ENCODE measurements around the gene BACH1. TPM values are rescaled to one million over a fixed set of nuclear protein-coding genes. Genes with fewer than 3 reads are reported as not detected.
"Not testable (repeated sequence)": the region's sequence is repeated elsewhere in the genome, so short reads cannot be mapped to it uniquely, and the experiment has no call there.

Gene BACH1
- polyA plus RNA-seq, 1 donor = 25.6 TPM

DNA sequence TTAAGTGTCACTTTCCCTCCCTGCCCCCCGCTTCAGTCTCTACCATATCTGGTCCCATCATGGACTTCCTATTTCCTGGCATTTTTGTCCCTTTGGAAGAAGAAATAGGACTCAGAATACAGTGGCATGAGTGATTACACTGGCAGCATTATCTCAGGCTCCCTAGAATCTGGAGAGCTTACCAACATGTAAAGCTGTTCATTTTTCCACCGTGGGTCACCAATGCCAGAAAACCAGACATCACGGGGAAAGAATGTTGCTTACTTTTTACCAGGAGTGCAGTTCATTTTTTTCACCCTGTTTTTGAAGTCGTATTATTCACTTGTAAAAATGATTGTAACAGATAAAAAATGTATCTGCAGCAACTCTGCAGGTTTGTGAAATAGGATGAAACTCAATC is 44.8 kb downstream of the BACH1 start:
- no peak for DNase-seq (ENCODE audit: low read depth)

DNA sequence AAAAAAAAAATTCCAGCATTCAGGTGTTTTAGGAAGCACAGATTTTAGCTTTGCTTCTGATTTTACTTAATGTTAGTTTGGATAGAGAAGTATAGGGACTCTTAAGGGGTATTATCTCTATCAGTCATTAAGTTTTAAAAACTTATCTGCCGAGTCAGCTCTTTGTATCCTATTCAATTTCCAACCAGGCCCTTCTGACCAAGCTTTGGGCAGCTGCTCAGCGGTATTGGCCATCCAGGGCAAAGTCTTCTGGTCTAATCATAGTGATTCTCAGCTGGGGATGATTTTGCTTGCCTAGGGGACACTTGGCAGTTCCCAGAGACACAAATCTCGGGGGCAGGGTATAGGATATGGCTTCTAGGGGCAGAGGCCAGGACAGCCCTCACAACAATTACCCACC is 47.6 kb downstream of the BACH1 start:
- no peak for DNase-seq (ENCODE audit: low read depth)

DNA sequence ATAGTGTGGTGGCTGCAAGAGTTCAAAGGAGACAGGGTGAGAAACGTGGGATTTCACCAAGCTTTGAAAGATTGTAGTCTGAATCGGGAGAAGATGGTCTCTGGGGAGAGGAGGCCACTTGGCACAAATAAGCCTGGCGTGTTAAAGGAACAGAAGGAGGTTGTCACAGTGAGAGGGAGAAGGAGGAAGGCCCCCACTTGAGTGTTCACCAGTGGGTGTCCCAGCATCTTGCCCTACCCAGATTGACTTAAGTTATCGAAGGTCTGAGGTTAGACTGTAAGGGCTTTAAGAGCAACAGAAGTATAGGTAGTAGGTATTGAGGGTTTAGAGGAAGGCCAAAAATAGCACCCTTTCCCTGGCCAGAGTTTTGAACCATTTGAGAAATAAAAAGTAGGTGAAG is 48.0 kb downstream of the BACH1 start:
- no peak for DNase-seq (ENCODE audit: low read depth)

DNA sequence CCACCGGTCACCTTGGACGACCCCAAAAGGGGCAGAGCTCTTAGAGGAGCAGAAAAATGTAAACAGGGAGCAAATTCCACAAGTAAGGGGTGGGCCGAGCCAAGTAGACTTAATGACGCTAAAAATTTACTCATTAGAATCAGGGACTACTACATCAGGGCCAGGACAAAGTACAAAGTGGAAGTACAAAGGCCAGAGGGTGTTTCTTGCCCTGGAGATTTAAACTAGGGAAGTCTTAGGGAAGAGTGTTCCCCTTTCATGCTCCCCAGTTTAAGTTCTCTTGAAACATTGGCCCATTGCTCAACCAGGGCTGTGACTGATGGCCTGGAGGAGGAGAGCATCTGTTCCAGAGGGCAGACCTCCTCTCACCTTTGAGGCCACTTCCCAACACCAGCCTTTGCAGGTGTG is 48.6 kb downstream of the BACH1 start:
- no peak for DNase-seq (ENCODE audit: low read depth)

DNA sequence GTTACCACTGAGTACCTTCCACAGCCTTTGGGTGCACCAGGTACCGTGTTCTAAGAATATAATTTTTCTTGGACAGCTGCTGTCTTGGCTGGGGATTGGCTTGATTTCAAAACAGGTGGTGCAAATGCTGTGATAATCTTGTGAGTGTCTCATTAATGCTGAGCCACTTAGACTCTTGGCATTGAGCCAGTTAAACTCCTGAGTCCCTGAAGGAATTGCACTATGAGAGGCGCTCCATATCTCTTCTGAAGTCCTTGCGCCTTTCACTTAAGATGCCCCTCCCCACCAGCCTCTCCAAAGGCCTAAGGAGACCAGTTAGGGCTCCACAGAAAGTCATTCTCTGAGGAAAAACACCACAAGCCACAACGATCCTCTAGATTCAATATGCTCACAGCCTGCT is 51.0 kb downstream of the BACH1 start:
- no peak for DNase-seq (ENCODE audit: low read depth)

DNA sequence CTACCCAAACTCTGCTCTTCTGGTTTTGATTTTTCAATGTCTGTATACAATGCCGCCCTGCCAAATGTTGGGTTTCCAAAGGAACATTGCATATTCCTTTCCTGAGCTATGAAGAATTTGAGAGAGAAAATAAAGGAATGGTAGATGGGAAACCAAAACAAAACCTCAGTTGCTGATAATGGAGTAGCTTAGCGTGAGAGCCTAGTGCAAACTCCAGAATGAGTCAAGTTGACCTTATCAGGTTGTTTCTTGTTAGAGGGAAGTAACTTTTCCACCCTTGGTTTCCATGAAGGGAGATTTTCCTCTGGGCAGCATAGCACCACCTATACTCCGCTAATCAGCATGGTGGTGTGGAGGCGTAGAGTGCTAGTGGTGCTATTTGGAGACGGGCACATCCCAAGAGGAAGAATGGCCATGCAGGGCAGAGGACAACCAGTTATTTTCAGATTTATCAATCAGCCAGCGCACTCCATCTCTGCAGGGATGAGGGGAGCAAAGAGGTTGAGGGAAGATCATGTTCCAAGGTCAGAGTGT is 51.6 kb downstream of the BACH1 start:
- DNase-seq (ENCODE audit: low read depth) = no peak

DNA sequence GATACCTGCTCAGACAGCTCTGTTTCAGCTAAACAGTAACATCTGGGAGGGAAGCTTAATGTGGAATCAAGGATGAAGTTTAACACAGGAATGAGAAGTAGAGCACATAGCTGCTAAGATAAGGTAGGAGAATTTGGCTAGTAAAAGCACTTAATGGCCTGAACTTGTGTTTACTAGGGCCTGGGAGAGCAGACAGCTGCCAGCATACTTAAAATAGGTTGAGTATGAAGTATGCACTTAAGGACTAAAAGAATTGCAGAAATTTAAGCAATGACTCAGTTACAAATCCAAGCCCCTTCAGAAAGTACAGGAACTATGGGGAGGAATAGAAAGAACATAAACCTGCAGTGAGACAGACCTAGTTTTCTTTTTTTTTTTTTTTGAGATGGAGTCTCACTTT is 53.0 kb downstream of the BACH1 start:
- no peak for DNase-seq (ENCODE audit: low read depth)

DNA sequence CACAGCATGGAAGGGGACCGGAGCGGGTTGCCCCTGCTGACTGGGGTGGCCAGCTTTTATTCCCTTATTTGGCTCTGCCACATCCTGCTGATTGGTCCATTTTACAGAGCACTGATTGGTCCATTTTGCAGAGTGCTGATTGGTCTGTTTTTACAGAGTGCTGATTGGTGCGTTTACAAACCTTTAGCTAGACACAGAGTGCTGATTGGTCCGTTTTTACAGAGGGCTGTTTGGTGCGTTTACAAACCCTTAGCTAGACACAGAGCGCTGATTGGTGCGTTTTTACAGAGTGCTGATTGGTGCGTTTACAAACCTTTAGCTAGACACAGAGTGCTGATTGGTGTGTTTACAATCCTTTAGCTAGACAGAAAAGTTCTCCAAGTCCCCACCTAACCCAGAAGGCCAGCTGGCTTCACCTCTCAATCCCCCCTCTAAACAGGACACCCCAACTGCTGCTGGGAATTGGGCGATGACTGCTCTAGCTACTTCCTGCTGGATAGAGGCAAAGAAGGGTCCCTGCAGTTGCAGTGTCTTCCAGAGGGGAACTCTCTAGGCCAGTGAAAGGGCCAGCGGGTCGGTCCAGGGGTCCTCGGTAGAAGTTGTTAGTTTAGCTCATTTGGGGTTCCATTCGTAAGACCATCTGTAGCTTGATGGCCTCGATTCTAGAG is 56.5 kb downstream of the BACH1 start:
- DNase-seq (ENCODE audit: low read depth) = not testable (repeated sequence)

DNA sequence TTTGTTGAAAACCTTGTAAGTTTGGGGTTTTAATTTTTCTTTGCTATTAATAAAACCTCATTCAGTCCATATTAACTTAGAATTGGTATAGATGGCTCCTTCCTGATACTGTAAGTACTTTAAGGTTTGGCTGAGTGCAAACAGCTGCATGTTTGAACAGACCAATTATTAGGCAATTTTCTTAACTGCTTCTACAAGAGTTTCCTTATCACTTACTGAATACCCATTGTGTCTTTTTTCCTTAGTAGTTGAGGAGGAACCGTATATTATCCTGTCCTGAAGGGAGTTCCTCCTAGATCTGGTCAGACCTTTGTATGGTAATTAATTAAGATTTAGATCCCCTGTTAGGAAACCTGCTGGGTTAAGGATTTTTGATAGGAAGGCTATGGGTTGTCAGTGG is 57.6 kb downstream of the BACH1 start:
- not testable (repeated sequence) for DNase-seq (ENCODE audit: low read depth)

DNA sequence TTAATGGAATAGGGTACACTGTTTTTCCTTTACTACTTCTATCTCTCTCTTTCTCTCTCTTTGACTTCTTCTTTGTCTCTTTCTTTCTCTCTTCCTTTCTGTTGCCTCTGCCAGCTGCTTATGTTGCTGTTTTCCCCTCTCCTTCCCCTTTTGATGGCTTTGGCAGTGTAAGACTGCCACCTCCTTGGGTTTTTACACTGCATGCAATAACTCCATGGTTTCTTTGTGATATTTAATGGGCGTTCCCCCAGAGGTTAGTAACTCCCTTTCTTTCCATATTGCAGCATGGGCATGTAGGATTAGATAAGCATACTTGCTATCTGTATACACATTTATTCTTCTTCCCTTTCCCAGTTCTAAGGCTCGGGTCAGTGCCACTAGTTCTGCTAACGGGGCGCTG is 58.1 kb downstream of the BACH1 start:
- DNase-seq (ENCODE audit: low read depth) = not testable (repeated sequence)

DNA sequence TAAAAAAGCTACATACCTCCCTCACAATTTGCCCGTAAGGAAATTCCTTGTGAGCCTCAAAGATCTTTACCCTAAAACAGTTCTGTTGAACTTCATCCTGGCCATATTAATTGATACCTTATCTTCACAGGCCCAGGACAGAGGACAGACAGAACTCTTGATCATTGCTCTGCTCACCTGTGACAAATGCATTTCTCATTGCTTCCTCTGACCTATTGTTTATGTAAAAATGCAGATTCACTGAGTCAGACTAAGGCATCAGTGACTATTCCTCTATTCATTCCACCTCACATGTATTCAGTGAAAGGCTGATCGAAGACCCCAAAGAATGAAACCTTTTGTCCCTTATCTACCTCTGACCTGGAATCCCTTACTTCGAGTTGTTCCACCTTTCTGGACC is 61.0 kb downstream of the BACH1 start:
- DNase-seq (ENCODE audit: low read depth) = no peak

DNA sequence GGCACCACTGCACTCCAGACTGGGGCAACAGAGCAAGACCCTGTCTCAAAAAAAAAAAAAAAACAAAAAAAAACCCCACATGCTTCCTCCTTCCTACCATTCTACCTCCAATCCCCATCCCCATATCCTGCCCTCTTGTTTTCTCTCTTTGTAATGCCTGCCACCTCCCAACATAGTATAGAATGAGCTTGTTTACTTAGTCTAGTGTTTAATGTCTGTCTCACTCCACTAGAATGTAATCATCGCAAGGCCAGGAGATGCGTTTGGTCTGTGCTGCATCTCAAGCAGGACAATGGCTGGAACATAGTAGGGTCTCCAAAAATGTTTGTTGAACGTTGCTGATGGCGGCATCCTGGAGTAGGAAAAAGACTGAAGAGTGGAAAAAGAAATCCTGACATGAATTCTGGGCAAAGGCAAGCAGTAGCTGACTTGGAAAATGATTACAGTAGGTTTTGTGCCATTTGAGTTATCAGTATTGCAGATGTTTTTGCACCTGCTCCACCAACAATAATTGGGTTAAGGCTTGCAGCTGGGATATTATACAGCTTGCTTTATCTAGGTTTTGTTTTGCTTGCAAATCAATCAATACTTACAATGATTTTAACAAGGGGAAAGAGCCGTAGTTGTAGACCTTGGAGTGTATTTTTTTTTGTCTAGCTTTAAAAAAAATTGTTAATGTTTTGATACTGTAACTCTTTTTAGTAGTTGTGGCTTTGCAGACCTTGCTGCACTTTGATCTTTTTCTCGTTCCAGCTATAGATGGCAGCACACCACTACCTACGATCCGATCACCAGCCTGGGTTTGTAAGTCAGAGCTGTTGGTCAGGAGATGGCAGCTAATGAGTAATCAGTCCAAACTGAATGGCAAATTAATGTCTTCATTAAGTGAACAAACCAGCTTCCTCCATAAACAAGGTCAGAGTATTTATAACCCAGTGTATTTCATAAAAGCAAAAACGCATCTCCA is 62.4 kb downstream of the BACH1 start:
- no peak for DNase-seq (ENCODE audit: low read depth)

DNA sequence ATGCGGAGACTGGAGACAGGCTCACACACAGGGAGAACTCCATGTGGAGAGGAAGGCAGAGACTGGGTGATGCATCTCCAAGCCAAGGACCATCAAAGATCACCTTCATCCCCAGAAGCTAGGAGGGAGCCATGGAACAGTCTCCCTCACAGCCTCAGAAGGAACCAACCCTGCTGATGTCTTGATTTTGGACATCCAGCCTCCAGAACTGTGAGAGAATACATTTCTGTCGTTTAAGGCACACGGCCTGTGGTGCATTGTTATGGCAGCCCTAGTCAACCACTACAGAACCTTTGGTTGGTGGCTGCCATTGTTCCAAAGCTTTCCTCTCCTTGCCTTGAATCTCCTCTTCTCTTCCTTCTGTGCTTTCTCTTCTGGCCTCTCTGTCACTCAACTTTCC is 64.0 kb downstream of the BACH1 start:
- DNase-seq (ENCODE audit: low read depth) = no peak

DNA sequence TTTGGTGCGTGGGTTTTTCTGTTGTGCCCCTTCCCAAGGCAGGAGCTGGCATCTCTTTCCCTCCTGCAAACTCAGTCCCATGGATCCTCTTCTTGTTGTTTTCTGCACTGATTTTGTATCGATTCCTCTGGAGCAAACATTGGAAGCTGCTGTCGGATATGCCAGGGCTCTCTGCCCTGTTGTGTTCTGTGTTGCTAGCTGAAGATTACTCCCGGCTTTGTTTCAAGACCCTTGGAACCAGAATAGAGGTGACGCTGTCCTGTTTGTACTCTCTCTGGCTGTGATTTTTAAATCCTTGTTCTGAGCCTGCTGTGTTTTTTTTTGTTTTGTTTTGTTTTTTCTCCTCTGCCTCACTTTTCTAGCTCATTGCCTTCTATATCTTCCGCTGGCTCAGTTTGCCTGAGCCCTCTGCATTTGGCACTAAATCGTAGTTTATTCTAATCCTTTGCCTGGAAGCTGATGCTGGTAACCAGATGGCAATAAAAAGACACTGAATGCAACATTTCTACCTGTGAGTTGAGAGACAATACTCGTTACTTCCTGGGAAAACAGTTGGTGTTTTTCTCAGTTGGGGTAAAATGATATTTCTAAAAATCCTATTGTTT is 67.0 kb downstream of the BACH1 start:
- DNase-seq (ENCODE audit: low read depth) = no peak

DNA sequence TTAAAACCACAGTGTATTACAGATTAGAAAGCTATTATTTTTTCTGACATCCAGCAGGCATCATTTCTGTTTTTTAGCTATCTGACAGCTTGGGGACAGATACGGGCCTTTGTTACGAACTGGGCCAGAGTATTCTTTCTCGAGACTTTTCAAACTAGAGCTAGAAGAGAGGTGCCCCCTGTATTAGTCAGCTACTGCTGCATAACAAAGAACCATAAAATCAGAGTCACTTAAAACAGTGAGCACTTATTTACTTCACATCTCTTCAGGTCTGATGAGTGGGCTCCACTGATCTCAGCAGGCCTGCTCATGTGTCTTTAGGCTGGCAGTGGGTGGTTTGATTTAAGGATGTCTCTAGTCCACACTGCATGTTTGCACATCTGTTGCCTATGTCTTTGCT is 67.8 kb downstream of the BACH1 start:
- DNase-seq (ENCODE audit: low read depth) = no peak

DNA sequence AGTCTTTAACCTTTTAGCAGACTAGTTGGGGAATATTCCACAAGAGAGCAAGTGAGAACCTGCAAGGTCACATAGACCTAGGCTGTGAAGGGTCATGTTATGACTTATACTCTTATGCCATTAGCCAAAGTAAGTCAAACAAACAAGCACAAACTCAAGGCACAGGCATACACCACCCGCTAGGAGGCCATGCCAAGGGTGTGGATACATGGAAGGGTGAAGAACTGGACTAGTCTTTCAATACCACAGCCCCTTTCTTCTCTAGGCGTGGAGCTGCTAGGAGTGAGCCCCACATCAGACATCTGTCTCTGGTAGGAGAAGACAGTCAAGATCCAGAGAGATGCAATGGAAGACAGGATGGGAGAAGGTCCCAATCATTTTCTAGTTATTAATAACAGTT is 68.6 kb downstream of the BACH1 start:
- no peak for DNase-seq (ENCODE audit: low read depth)

DNA sequence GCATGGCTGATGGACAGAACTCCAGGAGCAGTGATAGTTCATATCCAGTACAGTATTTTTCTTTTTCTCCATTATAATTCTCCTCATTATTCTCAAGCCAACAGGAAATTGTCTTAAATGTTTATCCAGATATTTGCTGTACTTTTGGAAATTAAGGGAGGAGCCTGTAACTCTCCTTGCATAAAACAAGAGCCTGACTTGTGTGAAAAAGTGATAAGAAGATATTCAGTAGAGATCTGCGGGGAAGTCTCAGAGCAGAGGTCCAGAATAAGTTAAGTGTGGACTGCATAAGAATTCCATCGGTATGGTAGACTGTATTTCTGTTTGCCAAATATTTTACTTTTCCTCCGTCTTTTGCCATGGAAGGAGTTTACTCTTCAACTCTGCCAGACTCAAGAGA is 70.2 kb downstream of the BACH1 start:
- no peak for DNase-seq (ENCODE audit: low read depth)

DNA sequence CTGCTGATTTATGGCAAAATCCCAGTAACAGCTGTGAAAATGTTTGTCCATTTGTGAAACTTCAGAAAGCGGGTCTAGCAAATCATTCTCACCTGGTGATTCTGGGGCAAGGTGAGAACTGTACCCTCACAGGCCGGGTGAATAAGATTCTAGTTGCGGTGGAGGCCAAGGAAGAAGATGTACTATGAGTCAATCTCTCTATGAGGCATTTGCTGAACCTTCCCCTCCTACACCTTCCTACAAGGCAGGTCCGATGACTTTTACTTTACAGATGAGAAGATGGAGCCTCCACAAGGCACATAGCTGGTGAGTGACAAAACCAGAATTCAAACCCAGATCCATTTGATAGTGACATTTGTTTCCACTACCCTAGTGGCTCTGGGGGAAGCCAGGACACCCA is 72.7 kb downstream of the BACH1 start:
- no peak for DNase-seq (ENCODE audit: low read depth)

DNA sequence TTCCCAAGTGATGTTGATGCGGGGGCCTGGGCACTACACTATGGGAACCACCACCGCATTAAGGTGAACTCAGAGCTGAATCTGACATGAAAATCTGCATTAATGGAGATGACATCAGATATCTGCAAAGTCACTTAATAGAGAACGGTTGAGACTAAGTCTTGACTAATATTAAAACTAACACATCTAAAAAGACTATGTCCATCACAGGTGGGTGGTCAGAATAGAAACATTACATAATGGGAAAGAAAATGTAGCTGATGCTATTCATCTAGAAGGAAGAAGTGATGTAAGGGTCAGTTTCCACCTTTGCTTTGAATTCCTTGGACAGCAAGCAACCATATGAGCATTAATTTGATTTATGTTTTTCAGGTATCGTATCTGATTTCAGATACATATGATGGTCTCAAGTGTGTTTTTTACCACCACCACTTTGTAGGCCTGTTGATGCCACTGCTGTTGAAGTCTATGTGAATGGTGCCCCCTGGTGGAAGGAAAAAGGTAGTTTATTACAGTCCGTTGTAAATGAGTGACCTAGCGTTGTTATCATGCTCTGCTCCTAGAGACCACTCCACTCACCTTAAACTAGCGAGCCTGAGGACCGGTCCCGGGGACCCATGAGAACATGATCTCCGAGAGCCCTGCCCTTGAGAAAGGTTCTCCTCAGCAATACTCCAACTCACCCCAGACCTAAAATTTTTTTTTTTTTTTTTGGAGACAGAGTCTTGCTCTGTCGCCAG is 73.5 kb downstream of the BACH1 start:
- DNase-seq (ENCODE audit: low read depth) = peak; percentile 52

DNA sequence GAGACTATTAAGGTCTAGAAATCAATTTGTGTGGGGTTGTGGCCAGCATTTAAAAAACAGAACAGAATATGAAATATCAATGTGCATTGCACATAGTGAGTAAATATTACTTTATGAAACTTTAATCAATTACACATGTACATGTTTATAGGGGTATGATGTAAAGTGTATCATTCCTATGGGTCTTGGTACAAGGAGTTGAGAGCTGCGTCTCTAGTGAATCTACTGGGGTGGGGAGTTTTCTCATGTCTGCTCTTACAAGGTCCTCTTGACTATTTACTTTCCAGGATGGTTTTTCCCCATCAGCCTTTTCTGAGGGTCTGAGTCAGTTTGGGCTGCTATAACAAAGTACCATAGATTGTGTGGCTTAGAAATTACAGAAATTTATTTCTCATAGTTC is 75.8 kb downstream of the BACH1 start:
- no peak for DNase-seq (ENCODE audit: low read depth)

DNA sequence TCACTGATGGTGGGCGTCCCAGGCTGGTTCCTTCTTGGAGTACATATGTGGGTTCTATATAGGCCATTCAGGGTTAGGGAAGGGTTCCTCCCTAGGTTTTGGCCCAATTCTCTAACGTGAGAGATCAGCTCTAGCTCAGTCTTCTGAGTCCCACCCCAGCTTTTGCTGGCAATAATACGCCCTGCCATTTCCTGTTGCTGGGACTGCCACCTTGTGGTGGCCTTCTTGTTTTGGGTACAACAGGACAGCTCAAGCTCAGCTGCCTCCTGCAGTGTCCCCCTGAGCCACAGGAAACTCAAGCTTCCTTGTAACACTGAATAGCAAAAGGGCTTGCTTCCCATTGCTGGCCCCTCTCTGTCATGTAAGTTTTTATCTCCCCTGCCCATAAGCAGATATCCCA is 77.8 kb downstream of the BACH1 start:
- no peak for DNase-seq (ENCODE audit: low read depth)

DNA sequence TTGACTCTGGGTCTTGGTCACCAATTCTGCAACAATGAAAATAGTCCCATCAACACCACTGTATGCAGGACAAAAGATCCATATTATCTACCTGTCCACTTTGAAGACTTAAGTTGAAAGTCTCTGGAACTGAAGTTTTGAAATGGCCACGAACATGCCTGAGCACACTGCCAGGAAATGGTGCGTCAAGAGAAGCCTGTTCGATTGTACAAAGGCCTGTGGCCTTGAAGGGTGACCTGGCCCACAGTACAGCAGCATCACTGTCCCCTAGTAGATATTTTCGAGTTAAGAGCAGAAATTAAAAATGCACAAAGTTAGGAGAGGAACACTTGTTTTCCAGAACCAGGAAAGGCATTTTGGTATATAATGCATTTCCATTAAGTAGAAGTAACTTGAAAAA is 78.5 kb downstream of the BACH1 start:
- DNase-seq (ENCODE audit: low read depth) = no peak
